Jurkat, Clone E6-1 (cell line): Measurements from ENCODE around the gene MLN.

Experiments
- DNase-seq: peaks from one replicate; pipeline ENCODE4 v3.0.0-alpha.2; 2011; ENCODE audit warnings: low read depth, low spot score
- H3K4me3 ChIP-seq: 2 replicates; pipeline ENCODE4 v1.5.1; 2011; ENCODE audit warnings: mild to moderate bottlenecking, low read length, control low read depth, moderate library complexity

MLN gene

GRCh38 chr6:33762713-33763112 is 41.1 kb downstream of the MLN start:
- no peak overlapping the region for H3K4me3 ChIP-seq
- no peak for DNase-seq

DNA sequence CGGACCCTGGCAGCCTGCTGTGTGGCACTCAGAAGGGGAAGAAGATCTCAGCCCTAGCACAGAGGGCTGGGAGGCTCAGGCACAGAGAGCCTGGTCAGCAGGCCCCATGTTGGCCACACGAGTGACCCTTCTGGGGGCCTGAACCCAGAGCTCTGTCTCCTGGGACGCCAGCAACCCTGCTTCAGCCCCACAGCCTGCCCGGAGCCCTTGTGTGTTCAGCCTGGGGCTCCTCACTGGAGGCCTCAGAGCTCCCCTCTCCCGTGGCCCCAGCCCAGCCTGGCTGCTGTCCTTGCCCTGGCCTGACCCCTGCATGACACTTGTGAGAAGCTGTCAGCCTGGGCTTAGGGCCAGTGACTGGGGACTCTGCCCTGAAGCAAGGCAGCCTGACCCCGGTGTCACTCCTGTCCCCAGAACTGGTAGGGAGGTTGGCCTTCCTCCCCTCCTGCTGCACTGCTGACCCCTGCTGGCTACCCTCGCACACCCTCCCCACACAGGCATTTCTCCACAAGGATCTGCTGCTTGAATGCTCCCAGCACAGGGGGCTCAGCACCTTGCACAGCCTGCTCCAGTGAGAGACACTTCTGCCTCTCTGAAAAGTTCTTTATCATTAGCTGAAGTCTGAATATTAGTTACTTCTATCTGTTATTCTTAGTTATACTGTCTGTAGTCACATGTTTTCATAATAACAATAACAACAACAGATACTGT is 41.7 kb downstream of the MLN start:
- no peak overlapping the region for H3K4me3 ChIP-seq
- DNase-seq, result no peak

GRCh38 chr6:33761581-33761921 is 42.3 kb downstream of the MLN start:
- DNase-seq, result no peak
- no peak overlapping the region for H3K4me3 ChIP-seq

- no peak overlapping the region for H3K4me3 ChIP-seq
- DNase-seq, result no peak
These were observed 43.7 kb downstream of the MLN start for GRCh38 chr6:33759887-33760629.

DNA sequence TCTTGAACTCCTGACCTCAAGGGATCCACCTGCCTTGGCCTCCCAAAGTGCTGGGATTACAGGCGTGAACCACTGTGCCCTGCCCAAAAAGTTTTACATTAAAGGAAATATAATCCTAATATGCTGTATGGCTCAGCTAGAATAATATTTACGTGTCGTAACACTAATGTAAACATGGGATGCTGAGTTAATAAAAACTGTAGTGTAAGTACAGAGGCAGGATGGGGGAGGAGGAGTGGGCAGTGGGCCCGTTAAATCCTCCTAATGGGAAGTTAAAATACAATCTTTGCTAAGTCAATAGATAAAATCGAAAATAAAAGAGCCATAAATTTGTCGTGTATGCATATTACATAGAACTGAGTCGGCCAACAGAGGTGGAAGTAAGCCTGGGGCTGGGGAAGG is 45.0 kb downstream of the MLN start:
- no peak for DNase-seq
- H3K4me3 ChIP-seq, result no peak overlapping the region

- DNase-seq, result no peak
- H3K4me3 ChIP-seq, result no peak overlapping the region
These were observed 45.9 kb downstream of the MLN start for GRCh38 chr6:33757906-33758305.

DNA sequence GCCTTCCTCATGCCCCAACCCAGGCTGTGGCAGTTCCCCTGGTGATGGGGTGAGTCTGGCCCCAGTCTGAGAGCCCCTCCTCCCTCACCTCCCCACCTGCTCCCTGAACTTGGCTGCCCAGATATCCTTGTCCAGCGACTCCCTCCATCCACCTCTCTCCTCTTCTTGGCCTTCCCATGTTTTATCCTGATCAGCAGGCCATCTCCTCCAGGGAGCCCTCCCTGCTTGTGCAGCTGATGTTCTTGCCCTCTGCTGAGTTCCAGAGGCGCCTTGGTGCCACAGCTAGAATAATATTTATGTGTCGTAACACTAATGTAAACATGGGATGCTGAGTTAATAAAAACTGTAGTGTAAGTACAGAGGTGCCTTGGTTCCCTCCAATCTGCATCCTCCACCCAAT is 46.7 kb downstream of the MLN start:
- DNase-seq, result no peak

GRCh38 chr6:33756211-33756954 is 47.4 kb downstream of the MLN start:
- no peak for DNase-seq
- no peak overlapping the region for H3K4me3 ChIP-seq

More for the DNA sequence above, 46.7 kb downstream of the MLN start:
- no peak overlapping the region for H3K4me3 ChIP-seq

GRCh38 chr6:33755070-33755869 is 48.5 kb downstream of the MLN start:
- no peak overlapping the region for H3K4me3 ChIP-seq
- no peak for DNase-seq

DNA sequence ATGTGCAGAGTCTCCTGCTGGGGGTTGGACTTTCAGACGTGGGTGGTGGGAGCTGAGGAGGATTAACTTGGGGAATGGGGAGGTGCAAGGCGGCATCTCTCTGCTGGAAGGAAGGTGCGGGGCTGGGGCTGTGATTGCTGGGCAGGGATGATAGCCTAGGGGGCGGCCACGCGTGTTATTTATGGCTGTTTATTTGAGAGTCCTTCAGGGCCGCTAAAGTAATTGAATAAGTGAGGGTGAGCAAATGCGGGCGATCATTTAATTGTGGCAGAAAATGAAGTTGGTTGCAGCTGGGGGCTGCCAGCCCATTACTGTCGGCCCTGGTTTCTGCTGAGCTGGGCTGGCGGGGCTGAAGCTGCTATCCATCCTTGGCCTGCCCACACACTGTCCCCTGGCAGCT is 49.6 kb downstream of the MLN start:
- no peak for DNase-seq
- H3K4me3 ChIP-seq, result no peak overlapping the region

GRCh38 chr6:33752646-33753015 is 51.2 kb downstream of the MLN start:
- no peak overlapping the region for H3K4me3 ChIP-seq

DNA sequence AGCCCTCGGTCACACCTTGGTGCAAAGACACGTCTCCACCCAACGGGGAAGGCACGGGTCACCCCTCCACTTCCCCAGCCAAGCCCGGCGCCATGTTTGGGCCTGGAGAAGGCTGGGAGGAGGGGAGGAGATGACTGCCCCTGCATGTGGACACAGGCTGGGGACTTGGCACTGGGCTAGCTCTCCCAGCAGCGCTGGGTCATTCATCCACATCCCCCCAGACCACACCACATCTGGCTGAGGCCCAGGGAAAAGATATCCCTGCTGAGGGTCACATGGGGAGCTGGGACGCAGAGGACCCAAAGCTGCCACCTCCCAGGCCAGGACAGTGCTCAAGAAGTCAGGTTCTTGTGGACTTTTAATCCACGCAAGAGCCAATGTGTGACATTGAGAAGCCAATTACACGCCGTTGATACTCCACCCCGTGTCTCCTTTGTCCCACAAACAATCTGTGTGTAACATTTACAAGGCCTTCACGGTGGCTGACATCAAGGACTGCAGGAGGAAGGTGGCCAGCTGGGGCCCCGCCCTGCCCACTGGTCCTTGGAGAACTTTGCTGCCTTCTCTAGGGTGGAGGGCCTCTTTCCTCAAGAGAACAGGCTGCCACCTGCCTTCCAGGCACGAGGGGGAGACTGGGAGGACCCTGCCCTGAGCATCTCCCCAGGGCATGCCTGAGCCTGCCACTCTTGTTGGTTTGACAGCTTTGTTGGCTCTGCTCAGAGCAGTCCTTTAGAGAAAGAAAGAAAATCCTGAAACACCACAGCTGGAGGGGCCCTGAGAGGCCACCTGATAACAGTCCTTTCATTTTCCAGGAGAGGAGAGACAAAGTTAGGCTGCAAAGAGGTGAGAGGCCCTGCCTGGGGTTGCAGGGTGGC is 51.8 kb downstream of the MLN start:
- H3K4me3 ChIP-seq, result no peak overlapping the region
- no peak for DNase-seq

More at GRCh38 chr6:33752646-33753015, 51.2 kb downstream of the MLN start:
- no peak for DNase-seq

- no peak overlapping the region for H3K4me3 ChIP-seq
- DNase-seq, result no peak
These were observed 53.4 kb downstream of the MLN start for GRCh38 chr6:33750244-33750991.

- H3K4me3 ChIP-seq, result no peak overlapping the region
- DNase-seq, result no peak
These were observed 54.4 kb downstream of the MLN start for GRCh38 chr6:33749401-33749800.

DNA sequence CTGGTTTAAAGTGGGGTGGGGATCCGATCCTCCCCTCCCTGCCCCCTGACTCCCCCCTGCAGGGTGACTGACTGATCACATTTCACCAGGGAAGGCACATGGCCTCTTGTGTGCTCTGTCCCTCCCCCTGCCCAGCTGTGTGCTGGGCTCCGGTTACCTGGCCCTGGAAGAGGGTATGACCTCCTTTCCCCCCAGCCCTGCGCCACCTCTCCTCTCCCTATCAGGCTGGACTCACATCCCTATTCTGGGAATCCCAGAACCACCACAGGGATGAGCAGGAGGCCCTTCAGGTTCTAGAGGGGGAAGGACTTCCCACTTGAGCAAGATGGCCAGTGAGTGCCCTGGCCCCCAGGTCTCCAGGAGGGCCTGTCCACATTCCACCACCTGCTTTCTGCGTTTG is 55.0 kb downstream of the MLN start:
- DNase-seq, result no peak

DNA sequence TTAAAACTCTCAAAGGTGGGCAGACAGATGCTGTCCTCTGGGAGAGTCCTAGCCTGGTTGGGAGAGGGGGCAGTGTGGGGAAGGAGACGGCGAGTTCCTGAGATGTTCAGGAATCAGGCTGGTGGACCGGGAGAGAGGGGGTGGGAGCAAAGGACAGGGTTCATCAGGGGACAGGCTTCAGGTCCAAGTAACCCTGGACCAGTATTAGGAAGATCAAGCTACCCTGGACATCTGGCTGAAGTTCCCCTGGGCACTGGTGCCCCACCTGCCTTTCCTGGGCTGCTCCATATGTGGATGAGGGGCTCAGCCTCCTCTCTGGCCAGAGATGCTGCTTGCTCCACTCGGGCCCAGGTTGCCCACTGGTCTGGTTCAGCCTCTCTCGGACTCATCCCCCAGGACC is 56.0 kb downstream of the MLN start:
- no peak overlapping the region for H3K4me3 ChIP-seq
- DNase-seq, result no peak

More for the DNA sequence above, 55.0 kb downstream of the MLN start:
- H3K4me3 ChIP-seq, result no peak overlapping the region

DNA sequence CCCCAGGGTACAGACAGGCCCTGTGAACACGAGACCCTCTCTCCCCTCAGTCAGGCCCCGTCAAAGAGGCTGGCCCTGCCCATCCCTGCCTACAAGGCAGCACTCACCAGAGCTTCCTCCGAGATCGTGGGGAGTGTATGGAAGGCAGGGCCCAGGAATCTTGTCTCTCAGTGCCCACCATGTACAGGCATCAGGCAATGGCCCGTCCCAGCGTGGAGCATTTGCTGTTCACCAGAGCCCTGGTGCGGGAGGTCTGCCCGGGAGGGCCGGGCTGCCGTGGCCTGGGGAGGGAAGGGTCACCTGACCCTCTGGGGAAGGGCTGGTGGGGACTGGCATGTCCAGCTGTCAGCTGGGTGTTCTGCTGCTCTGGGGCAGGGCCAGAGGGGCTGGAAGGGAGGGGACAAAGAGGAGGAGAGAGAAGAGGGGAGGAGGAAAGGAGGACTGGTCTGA is 57.1 kb downstream of the MLN start, which contains the start of gene IP6K3:
Gene IP6K3, minus strand, starts transcription at position 255 of the 450 bp plus-strand sequence. CDS start 11,429 bp downstream, outside the sequence.
- no peak for DNase-seq
- H3K4me3 ChIP-seq, result no peak within 1 kb of the TSS
